SK-N-SH treated with all-trans-retinoic acid at 6 μM for 48 hours (cell line): ENCODE results near the gene CWC22.
A peak's percentile ranks its signal among the peaks of the same experiment; 100 is the strongest.

Source experiments
- ATAC-seq: fragments of 200-7000 bp; cut with Tn5 transposase; 3 replicates; pipeline ENCODE4 v1.9.1; 2020; ENCODE audit warnings: mild to moderate bottlenecking, moderate library complexity
- BACH2 ChIP-seq: fragments of 250-450 bp; sonication (Bioruptor Pico); IDR thresholded peaks from 2 replicates; pipeline ENCODE4 v1.9.0; 2021; ENCODE audit warnings: mild to moderate bottlenecking, borderline replicate concordance
- CREB5 ChIP-seq: fragments of 250-450 bp; sonication (Bioruptor Pico); IDR thresholded peaks from 2 replicates; pipeline ENCODE4 v1.5.1; 2020; ENCODE audit warnings: low read depth, mild to moderate bottlenecking, moderate library complexity
- CSDC2 ChIP-seq: fragments of 250-450 bp; sonication (Bioruptor Pico); IDR thresholded peaks from 2 replicates; pipeline ENCODE4 v1.5.0; 2020; ENCODE audit warnings: mild to moderate bottlenecking, moderate library complexity
- GLIS3 ChIP-seq: fragments of 250-450 bp; sonication (Bioruptor Pico); IDR thresholded peaks from 2 replicates; pipeline ENCODE4 v1.5.0; 2020; ENCODE audit warnings: mild to moderate bottlenecking, moderate library complexity
- OSR1 ChIP-seq: fragments of 250-450 bp; sonication (Bioruptor Pico); IDR thresholded peaks from 2 replicates; pipeline ENCODE4 v1.8.0; 2022; ENCODE audit warnings: moderate library complexity, mild to moderate bottlenecking, inconsistent platforms
- PATZ1 ChIP-seq: fragments of 250-450 bp; sonication (Bioruptor Pico); IDR thresholded peaks from 2 replicates; pipeline ENCODE4 v1.8.0; 2020; ENCODE audit warnings: mild to moderate bottlenecking, moderate library complexity, borderline replicate concordance
- POU6F1 ChIP-seq: fragments of 250-450 bp; sonication (Bioruptor Pico); IDR thresholded peaks from 2 replicates; pipeline ENCODE4 v1.8.0; 2021; ENCODE audit warnings: low read depth, mild to moderate bottlenecking, moderate library complexity, borderline replicate concordance
- PPARA ChIP-seq: fragments of 250-450 bp; sonication (Bioruptor Pico); IDR thresholded peaks from 2 replicates; pipeline ENCODE4 v1.5.0; 2020; ENCODE audit warnings: mild to moderate bottlenecking, borderline replicate concordance
- RARB ChIP-seq: fragments of 250-450 bp; sonication (Bioruptor Pico); IDR thresholded peaks from 2 replicates; pipeline ENCODE4 v1.8.0; 2021; ENCODE audit warnings: mild to moderate bottlenecking, moderate library complexity
- SNAI2 ChIP-seq: fragments of 250-450 bp; sonication (Bioruptor Pico); IDR thresholded peaks from 2 replicates; pipeline ENCODE4 v1.5.0; 2020; ENCODE audit warnings: mild to moderate bottlenecking, moderate library complexity
- TCF4 ChIP-seq: fragments of 250-450 bp; sonication (Bioruptor Pico); IDR thresholded peaks from 2 replicates; pipeline ENCODE4 v1.8.0; 2021; ENCODE audit warnings: mild to moderate bottlenecking, moderate library complexity, borderline replicate concordance
- TOX ChIP-seq: fragments of 250-450 bp; sonication (Bioruptor Pico); IDR thresholded peaks from 2 replicates; pipeline ENCODE4 v1.8.0; 2021; ENCODE audit warnings: mild to moderate bottlenecking, moderate library complexity, borderline replicate concordance
- ZC3H10 ChIP-seq: fragments of 250-450 bp; sonication (Bioruptor Pico); IDR thresholded peaks from 2 replicates; pipeline ENCODE4 v1.5.1; 2021; ENCODE audit warnings: mild to moderate bottlenecking, moderate library complexity
- ZFP3 ChIP-seq: fragments of 250-450 bp; sonication (Bioruptor Pico); IDR thresholded peaks from 2 replicates; pipeline ENCODE4 v1.5.0; 2020; ENCODE audit warnings: mild to moderate bottlenecking, moderate library complexity
- ZNF565 ChIP-seq: fragments of 450-650 bp; formaldehyde crosslinking; conservative IDR thresholded peaks from 2 replicates; pipeline ENCODE4 v1.5.0; 2020; ENCODE audit warnings: low read depth, mild to moderate bottlenecking, moderate library complexity
- ZNF70 ChIP-seq: fragments of 450-650 bp; formaldehyde crosslinking; IDR thresholded peaks from 2 replicates; pipeline ENCODE4 v1.5.0; 2020; ENCODE audit warnings: mild to moderate bottlenecking, moderate library complexity
- ZNF8 ChIP-seq: fragments of 450-650 bp; formaldehyde crosslinking; IDR thresholded peaks from 2 replicates; pipeline ENCODE4 v1.5.0; 2020; ENCODE audit warnings: mild to moderate bottlenecking, moderate library complexity
- TF ChIP-seq, protein P1 (sequence below): fragments of 250-450 bp; sonication (Bioruptor Pico); IDR thresholded peaks from 2 replicates; pipeline ENCODE4 v1.5.1; 2021; ENCODE audit warnings: mild to moderate bottlenecking, moderate library complexity
- TF ChIP-seq, protein P2 (sequence below): fragments of 250-450 bp; sonication (Bioruptor Pico); IDR thresholded peaks from 2 replicates; pipeline ENCODE4 v1.5.0; 2020; ENCODE audit warnings: mild to moderate bottlenecking, moderate library complexity

Gene CWC22

GRCh38 chr2:180021850-180022249 is 14.8 kb upstream of the CWC22 start (continued):
- no peak for TF ChIP-seq CREB5 (CRISPR knock-in tag)
- TF ChIP-seq CSDC2 = no peak

GRCh38 chr2:180017784-180018183 is 10.7 kb upstream of the CWC22 start:
- peak; percentile 54 for ATAC-seq
- TF ChIP-seq ZNF70 (no peak), CSDC2 (no peak), PPARA (CRISPR knock-in tag) (no peak), ZFP3 (CRISPR knock-in tag) (no peak), RARB (CRISPR knock-in tag) (no peak), GLIS3 (CRISPR knock-in tag) (no peak), ZNF8 (no peak), POU6F1 (CRISPR knock-in tag) (no peak), OSR1 (no peak), TCF4 (CRISPR knock-in tag) (no peak), TOX (CRISPR knock-in tag) (no peak), ZC3H10 (CRISPR knock-in tag) (no peak)
- TF ChIP-seq, protein P1, sequence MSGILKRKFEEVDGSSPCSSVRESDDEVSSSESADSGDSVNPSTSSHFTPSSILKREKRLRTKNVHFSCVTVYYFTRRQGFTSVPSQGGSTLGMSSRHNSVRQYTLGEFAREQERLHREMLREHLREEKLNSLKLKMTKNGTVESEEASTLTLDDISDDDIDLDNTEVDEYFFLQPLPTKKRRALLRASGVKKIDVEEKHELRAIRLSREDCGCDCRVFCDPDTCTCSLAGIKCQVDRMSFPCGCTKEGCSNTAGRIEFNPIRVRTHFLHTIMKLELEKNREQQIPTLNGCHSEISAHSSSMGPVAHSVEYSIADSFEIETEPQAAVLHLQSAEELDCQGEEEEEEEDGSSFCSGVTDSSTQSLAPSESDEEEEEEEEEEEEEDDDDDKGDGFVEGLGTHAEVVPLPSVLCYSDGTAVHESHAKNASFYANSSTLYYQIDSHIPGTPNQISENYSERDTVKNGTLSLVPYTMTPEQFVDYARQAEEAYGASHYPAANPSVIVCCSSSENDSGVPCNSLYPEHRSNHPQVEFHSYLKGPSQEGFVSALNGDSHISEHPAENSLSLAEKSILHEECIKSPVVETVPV = no peak
- TF ChIP-seq, protein P2, sequence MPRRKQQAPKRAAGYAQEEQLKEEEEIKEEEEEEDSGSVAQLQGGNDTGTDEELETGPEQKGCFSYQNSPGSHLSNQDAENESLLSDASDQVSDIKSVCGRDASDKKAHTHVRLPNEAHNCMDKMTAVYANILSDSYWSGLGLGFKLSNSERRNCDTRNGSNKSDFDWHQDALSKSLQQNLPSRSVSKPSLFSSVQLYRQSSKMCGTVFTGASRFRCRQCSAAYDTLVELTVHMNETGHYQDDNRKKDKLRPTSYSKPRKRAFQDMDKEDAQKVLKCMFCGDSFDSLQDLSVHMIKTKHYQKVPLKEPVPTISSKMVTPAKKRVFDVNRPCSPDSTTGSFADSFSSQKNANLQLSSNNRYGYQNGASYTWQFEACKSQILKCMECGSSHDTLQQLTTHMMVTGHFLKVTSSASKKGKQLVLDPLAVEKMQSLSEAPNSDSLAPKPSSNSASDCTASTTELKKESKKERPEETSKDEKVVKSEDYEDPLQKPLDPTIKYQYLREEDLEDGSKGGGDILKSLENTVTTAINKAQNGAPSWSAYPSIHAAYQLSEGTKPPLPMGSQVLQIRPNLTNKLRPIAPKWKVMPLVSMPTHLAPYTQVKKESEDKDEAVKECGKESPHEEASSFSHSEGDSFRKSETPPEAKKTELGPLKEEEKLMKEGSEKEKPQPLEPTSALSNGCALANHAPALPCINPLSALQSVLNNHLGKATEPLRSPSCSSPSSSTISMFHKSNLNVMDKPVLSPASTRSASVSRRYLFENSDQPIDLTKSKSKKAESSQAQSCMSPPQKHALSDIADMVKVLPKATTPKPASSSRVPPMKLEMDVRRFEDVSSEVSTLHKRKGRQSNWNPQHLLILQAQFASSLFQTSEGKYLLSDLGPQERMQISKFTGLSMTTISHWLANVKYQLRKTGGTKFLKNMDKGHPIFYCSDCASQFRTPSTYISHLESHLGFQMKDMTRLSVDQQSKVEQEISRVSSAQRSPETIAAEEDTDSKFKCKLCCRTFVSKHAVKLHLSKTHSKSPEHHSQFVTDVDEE = no peak

DNA sequence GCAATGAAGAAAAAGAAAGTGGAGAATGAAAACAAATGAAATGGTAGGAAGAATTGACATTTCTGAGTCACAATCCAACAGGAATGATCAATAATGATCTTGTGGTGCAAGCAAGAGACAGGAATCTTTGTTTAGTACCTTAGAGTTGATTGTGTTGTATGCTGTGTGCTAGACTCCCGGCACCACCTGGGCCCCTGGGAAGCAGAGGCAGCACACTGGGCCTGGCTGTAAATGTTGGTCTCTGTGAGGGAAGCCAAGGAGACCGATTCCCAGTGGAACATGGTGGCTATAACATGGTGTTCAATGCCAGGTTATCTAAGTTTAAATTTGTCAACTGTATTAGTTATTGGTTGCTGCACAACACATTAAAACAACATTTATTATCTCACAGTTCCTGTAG is 9.8 kb upstream of the CWC22 start:
- peak; percentile 23; the same call in 2 of the 3 replicates for ATAC-seq
- no peak for TF ChIP-seq TCF4 (CRISPR knock-in tag)
- TF ChIP-seq, all 23 proteins: peak for 0

GRCh38 chr2:180015951-180016709 is 9.0 kb upstream of the CWC22 start:
- TF ChIP-seq PATZ1 (no peak), TOX (CRISPR knock-in tag) (no peak), CSDC2 (no peak)
- ATAC-seq = peak; percentile 81

- ATAC-seq = no peak
- TF ChIP-seq CREB5 (CRISPR knock-in tag) (no peak), SNAI2 (CRISPR knock-in tag) (no peak), PPARA (CRISPR knock-in tag) (no peak), OSR1 (no peak), ZNF565 (no peak), BACH2 (CRISPR knock-in tag) (no peak), RARB (CRISPR knock-in tag) (no peak), CSDC2 (no peak)
- TF ChIP-seq, protein P2 = no peak
These were observed 5.4 kb upstream of the CWC22 start for GRCh38 chr2:180012523-180012922.
